ENCODE data around the gene HLA-DMB. TPM values are rescaled to one million over a fixed set of nuclear protein-coding genes. Genes with fewer than 3 reads are reported as not detected.

Gene HLA-DMB
- total RNA-seq, 1 donor from 2014 or later = 26.8 TPM

DNA sequence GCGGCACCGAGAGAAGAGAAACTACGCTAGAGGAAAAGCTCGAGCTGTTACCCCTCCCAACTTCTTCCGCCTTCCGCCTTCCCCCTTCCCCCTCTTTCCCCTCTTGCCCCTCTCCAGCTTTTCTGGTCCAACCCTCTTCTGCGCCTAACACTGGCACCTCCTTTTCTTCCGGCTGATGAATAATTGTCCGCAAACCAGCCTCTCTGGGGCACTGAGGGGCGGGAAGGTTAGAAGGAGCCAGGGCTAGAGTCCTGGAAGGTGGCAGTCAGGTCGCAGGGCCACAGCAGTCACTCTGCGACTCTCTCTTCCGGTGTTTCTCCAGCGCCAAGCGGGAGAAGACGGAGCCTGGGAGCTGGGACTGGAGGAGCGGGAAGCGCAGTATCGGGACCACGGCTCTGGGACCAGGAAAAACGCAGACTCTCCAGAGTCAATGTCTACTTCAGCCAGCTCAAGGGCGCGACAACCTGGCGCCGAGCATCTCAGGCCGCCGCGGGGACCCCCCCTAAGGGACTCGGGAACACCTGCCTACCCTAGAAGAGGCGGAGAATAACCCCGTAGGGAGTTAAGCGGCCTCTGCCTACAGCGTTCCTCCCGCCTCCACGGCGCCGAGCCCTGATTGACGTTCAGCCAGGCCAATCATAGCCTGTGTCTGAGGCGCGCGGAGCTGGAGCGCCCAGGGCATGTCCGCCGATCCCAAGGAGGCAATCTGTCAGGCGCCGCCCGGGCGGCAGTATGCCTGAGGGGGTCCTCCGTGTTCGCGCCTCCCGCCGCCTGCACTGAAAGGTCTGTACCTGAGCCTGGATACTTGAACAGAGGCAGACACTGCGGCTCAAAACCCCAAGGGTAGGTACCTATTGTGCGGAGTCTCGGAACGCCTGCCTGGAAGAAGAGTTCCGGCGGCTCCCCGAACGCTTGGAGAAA is 46.5 kb downstream of the HLA-DMB start:
- H3K36me3 ChIP-seq = no peaks in the 10 kb centered on the region
- peak overlapping the region; percentile 86 to 92 for H3K27ac ChIP-seq
- TF ChIP-seq, protein P1, sequence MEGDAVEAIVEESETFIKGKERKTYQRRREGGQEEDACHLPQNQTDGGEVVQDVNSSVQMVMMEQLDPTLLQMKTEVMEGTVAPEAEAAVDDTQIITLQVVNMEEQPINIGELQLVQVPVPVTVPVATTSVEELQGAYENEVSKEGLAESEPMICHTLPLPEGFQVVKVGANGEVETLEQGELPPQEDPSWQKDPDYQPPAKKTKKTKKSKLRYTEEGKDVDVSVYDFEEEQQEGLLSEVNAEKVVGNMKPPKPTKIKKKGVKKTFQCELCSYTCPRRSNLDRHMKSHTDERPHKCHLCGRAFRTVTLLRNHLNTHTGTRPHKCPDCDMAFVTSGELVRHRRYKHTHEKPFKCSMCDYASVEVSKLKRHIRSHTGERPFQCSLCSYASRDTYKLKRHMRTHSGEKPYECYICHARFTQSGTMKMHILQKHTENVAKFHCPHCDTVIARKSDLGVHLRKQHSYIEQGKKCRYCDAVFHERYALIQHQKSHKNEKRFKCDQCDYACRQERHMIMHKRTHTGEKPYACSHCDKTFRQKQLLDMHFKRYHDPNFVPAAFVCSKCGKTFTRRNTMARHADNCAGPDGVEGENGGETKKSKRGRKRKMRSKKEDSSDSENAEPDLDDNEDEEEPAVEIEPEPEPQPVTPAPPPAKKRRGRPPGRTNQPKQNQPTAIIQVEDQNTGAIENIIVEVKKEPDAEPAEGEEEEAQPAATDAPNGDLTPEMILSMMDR (IDR thresholded peaks at IDR 0.05) = no peak
- DNase-seq (ENCODE audit: low spot score in 2 of 2) = peak; percentile 67 to 94
- H3K4me1 ChIP-seq = peaks cover 5 to 8% of the 10 kb centered on the region in 2 donors
- H3K9me3 ChIP-seq = no peaks in the 10 kb centered on the region
- peak overlapping the region; percentile 78 to 94 for H3K4me3 ChIP-seq
- intact Hi-C loops (cut with DNase I) = loop anchor here (2.0 to 10.0 kb wide), 3 partner anchors 58 to 180 kb away; partner anchors contain the start of genes BRD2, HLA-DMA, HLA-DPA1 and HLA-DPB1
- no peaks in the 10 kb centered on the region for H3K27me3 ChIP-seq

DNA sequence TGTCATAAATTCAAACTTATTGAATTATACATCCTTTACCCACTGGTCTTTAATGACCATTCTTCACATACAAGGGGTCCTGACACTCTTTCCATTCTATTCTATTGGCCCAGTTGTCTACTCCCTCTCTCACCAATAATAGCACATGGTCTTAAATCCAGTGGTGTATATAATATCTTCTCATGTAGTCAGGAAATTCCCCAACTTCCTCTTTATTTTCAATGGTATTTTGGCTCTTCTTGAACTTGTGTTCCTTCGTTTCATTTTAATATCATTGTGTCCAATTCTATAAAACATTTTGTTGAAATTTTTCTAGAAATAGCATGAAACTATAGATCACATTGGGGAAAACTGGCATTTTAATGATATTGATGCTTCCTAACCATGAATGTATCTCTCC is 50.0 kb downstream of the HLA-DMB start:
- intact Hi-C loops (cut with DNase I) = loop anchor here (10.0 kb wide), 1 partner anchor 184 kb away; the partner anchor contains the start of genes HLA-DPA1 and HLA-DPB1
- Histone ChIP-seq H3K27ac (no peak overlapping the region), H3K4me3 (no peak overlapping the region)

DNA sequence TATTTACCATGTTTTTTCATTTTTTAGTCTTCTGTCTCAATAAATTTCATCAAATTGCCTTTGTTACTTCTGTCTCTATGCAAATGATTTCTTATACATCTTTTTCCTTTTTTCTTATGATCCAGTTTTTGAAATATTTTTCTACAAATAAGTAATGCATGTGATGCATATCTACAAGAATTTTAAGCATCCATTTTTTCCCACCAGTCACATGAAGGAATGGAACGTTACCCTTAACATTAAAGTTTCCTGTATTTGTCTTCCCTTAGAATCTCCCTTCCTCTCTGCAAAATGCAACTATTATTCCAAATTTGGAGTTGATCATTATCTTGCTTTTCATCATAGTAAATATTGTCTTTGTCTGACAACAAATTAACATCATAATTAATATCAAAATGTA is 51.3 kb downstream of the HLA-DMB start:
- intact Hi-C loops (cut with DNase I) = loop anchor here (5.0 kb wide), 1 partner anchor 358 kb away; no protein-coding TSS in a partner anchor
- no peak overlapping the region for H3K27ac ChIP-seq
- H3K9me3 ChIP-seq = no peaks in the 10 kb centered on the region
- H3K4me3 ChIP-seq = no peak overlapping the region
- H3K4me1 ChIP-seq = peaks cover 0 to 3% of the 10 kb centered on the region in 2 donors
- DNase-seq (ENCODE audit: low spot score in 2 of 2) = no peak
- TF ChIP-seq, protein P1 (IDR thresholded peaks at IDR 0.05) = no peak
- H3K36me3 ChIP-seq = no peaks in the 10 kb centered on the region
- H3K27me3 ChIP-seq = no peaks in the 10 kb centered on the region

More for the DNA sequence above, 50.0 kb downstream of the HLA-DMB start:
- Histone ChIP-seq H3K36me3 (no peaks in the 10 kb centered on the region), H3K9me3 (no peaks in the 10 kb centered on the region), H3K27me3 (no peaks in the 10 kb centered on the region), H3K4me1 (peaks cover 5 to 8% of the 10 kb centered on the region in 2 donors)
- TF ChIP-seq, protein P1 (IDR thresholded peaks at IDR 0.05) = no peak
- no peak for DNase-seq (ENCODE audit: low spot score in 2 of 2)

DNA sequence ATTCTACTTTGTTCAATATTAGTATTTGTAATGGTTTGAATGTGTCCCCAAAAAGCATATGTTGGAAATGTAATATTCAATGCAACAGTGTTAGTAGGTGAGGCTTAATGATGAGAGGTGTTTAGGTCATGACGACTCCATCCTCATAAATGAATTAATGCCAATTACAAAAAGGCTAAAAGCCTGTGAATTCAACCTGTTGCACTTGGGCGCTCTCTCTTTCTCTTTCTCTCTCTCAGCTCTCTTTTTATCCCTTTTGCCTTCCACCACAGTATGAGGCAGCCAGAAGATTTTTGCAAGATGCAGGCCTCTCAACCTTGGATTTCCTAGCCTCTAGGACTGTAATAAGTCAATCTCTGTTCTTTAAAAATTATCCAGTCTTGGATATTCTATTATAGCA is 52.3 kb downstream of the HLA-DMB start:
- TF ChIP-seq, protein P1 (IDR thresholded peaks at IDR 0.05) = no peak
- DNase-seq (ENCODE audit: low spot score in 2 of 2) = no peak
- Histone ChIP-seq H3K9me3 (no peaks in the 10 kb centered on the region), H3K4me3 (no peak overlapping the region), H3K36me3 (no peaks in the 10 kb centered on the region), H3K4me1 (peaks cover 0 to 4% of the 10 kb centered on the region in 2 donors), H3K27me3 (no peaks in the 10 kb centered on the region), H3K27ac (no peak overlapping the region)
- intact Hi-C loops (cut with DNase I) = loop anchor here (5.0 kb wide), 1 partner anchor 359 kb away; no protein-coding TSS in a partner anchor

DNA sequence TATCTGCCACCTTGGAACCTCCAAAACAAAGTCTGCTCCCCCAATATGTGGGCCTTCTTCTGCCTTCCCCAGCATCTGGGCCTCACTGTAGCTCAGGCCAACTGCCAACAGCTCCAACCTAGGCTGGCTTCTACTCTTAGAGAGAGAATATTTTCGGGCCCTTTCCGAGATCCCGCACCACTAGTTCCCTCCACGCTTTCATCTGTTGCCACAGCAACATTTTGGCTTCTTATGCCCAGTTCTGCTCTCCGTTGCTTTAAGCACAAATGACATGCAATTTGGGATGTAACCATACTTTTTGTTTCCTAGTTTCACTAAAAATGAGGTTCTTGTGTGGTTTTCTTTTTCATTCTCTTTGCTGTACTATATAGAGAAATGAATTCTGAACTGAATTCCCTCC is 53.2 kb downstream of the HLA-DMB start:
- no peaks in the 10 kb centered on the region for H3K9me3 ChIP-seq
- no peak for DNase-seq (ENCODE audit: low spot score in 2 of 2)
- no peak overlapping the region for H3K27ac ChIP-seq
- no peaks in the 10 kb centered on the region for H3K36me3 ChIP-seq
- intact Hi-C loops (cut with DNase I) = loop anchor here (5.0 kb wide), 1 partner anchor 360 kb away; no protein-coding TSS in a partner anchor
- H3K4me3 ChIP-seq = no peak overlapping the region
- TF ChIP-seq, protein P1 (IDR thresholded peaks at IDR 0.05) = no peak
- H3K27me3 ChIP-seq = no peaks in the 10 kb centered on the region
- H3K4me1 ChIP-seq = peaks cover 0 to 2% of the 10 kb centered on the region in 2 donors

All from ascending aorta (tissue), 2 donors.